GM23338 (cell line): ENCODE results near the gene IMPA2. TPM values are rescaled to one million over a fixed set of nuclear protein-coding genes. Genes with fewer than 3 reads are reported as not detected.

Experiments
- ATAC-seq: fragments of 200-7000 bp; cut with Tn5 transposase; 3 replicates; pipeline ENCODE4 v1.9.1; 2020
- DNase-seq: peaks from one replicate; pipeline ENCODE4 v3.0.0-alpha.2; 2015; ENCODE audit warnings: low spot score
- H2AFZ ChIP-seq: fragments of 200-600 bp; sonication (generic); 2 replicates; pipeline ENCODE4 v1.8.0; 2016; ENCODE audit warnings: antibody characterized with exemption, mild to moderate bottlenecking, moderate library complexity
- H3F3A ChIP-seq: fragments of 200-600 bp; sonication (generic); replicated peaks from 2 replicates; pipeline ENCODE4 v1.8.0; 2017; ENCODE audit warnings: antibody characterized with exemption, mixed run types, low read depth
- H3K27ac ChIP-seq: fragments of 200-600 bp; sonication (generic); 2 replicates; pipeline ENCODE4 v1.6.1; 2016; ENCODE audit warnings: low read depth
- H3K27me3 ChIP-seq: fragments of 200-600 bp; sonication (generic); 2 replicates; pipeline ENCODE4 v1.8.0; 2016; ENCODE audit warnings: mild to moderate bottlenecking, mixed run types, moderate library complexity; ENCODE audit not compliant: insufficient read depth
- H3K36me3 ChIP-seq: fragments of 200-600 bp; sonication (generic); 2 replicates; pipeline ENCODE4 v1.8.0; 2016; ENCODE audit warnings: mild to moderate bottlenecking; ENCODE audit not compliant: insufficient read depth
- H3K4me1 ChIP-seq: fragments of 200-600 bp; sonication (generic); 2 replicates; pipeline ENCODE4 v1.8.0; 2016; ENCODE audit warnings: mild to moderate bottlenecking, moderate library complexity; ENCODE audit not compliant: insufficient read depth
- H3K4me2 ChIP-seq: fragments of 200-600 bp; sonication (generic); 2 replicates; pipeline ENCODE4 v1.7.1; 2017; ENCODE audit warnings: mixed run types
- H3K4me3 ChIP-seq: fragments of 200-600 bp; sonication (generic); 2 replicates; pipeline ENCODE4 v1.6.1; 2016; ENCODE audit warnings: mixed run types
- H3K79me2 ChIP-seq: fragments of 200-600 bp; sonication (generic); replicated peaks from 2 replicates; pipeline ENCODE4 v1.8.0; 2017; ENCODE audit warnings: mild to moderate bottlenecking; ENCODE audit not compliant: insufficient read depth
- H3K9me2 ChIP-seq: fragments of 200-600 bp; sonication (generic); 2 replicates; pipeline ENCODE4 v1.8.0; 2017; ENCODE audit not compliant: insufficient read depth
- H4K20me1 ChIP-seq: fragments of 200-600 bp; sonication (generic); replicated peaks from 2 replicates; pipeline ENCODE4 v1.8.0; 2017; ENCODE audit warnings: mild to moderate bottlenecking; ENCODE audit not compliant: insufficient read depth
- H3K27ac Mint-ChIP-seq: 2 replicates; pipeline ENCODE4 v1.8.0; 2020; ENCODE audit warnings: inconsistent platforms, mild to moderate bottlenecking, moderate library complexity, mixed read lengths
- H3K27me3 Mint-ChIP-seq: 3 replicates; pipeline ENCODE4 v1.8.0; 2022; ENCODE audit warnings: low read depth, mild to moderate bottlenecking, moderate library complexity, mixed read lengths, inconsistent platforms; ENCODE audit not compliant: insufficient read depth, poor library complexity
- H3K36me3 Mint-ChIP-seq: 3 replicates; pipeline ENCODE4 v1.8.0; 2021; ENCODE audit warnings: low read depth, mild to moderate bottlenecking, inconsistent platforms, moderate library complexity, mixed read lengths
- H3K4me1 Mint-ChIP-seq: 3 replicates; pipeline ENCODE4 v1.8.0; 2020; ENCODE audit warnings: mild to moderate bottlenecking, inconsistent platforms, mixed read lengths
- H3K4me3 Mint-ChIP-seq: 3 replicates; pipeline ENCODE4 v1.8.0; 2021; ENCODE audit warnings: moderate library complexity, mild to moderate bottlenecking, inconsistent platforms, mixed read lengths
- H3K9me3 Mint-ChIP-seq: 3 replicates; pipeline ENCODE4 v1.8.0; 2020; ENCODE audit warnings: moderate library complexity, mild to moderate bottlenecking, inconsistent platforms, mixed read lengths
- EZH2 ChIP-seq: fragments of 200-600 bp; sonication (generic); IDR thresholded peaks from one replicate; pipeline ENCODE4 v1.8.0; 2017; ENCODE audit warnings: antibody characterized with exemption, mild to moderate bottlenecking, low read depth; ENCODE audit not compliant: unreplicated experiment
- EZH2phosphoT487 ChIP-seq: fragments of 200-600 bp; sonication (generic); IDR thresholded peaks from one replicate; pipeline ENCODE4 v1.8.1; 2018; ENCODE audit warnings: antibody characterized with exemption; ENCODE audit not compliant: unreplicated experiment
- JUNB ChIP-seq: IDR thresholded peaks from one replicate; pipeline ENCODE4 v1.6.1; 2016; ENCODE audit warnings: antibody characterized with exemption; ENCODE audit not compliant: unreplicated experiment
- NANOG ChIP-seq: IDR thresholded peaks from 2 replicates; pipeline ENCODE4 v1.6.1; 2016; ENCODE audit warnings: antibody characterized with exemption, borderline replicate concordance
- POLR2AphosphoS5 ChIP-seq: IDR thresholded peaks from 2 replicates; pipeline ENCODE4 v1.6.1; 2016; ENCODE audit warnings: antibody characterized with exemption, low read depth
- STAT1 ChIP-seq: IDR thresholded peaks from one replicate; pipeline ENCODE4 v1.6.1; 2016; ENCODE audit warnings: antibody characterized with exemption; ENCODE audit not compliant: unreplicated experiment
- ZNF114 ChIP-seq: fragments of 250-450 bp; sonication (Bioruptor Pico); IDR thresholded peaks from 2 replicates; pipeline ENCODE4 v1.5.0; 2020; ENCODE audit warnings: mild to moderate bottlenecking, moderate library complexity
- ZNF331 ChIP-seq: fragments of 250-450 bp; sonication (Bioruptor Pico); IDR thresholded peaks from 2 replicates; pipeline ENCODE4 v1.5.0; 2020; ENCODE audit warnings: low read depth, mild to moderate bottlenecking, moderate library complexity
- ZNF462 ChIP-seq: fragments of 250-450 bp; sonication (Bioruptor Pico); IDR thresholded peaks from 2 replicates; pipeline ENCODE4 v1.5.0; 2020; ENCODE audit warnings: mild to moderate bottlenecking, moderate library complexity
- polyA plus RNA-seq: library from polyadenylated mRNA; unstranded; fragments of >200 nt; fragmentation: Nextera tagmentation; extraction: Ambion mirVana; gene quantifications from 2 replicates; pipeline ENCODE4 v1.2.1, GENCODE V29; 2016
- total RNA-seq: library from RNA; depleted of rRNA; stranded (reverse); fragments of >200 nt; shearing (Covaris generic); gene quantifications from 2 replicates; pipeline ENCODE4 v1.2.3, GENCODE V29; 2014
- TF ChIP-seq, protein P1 (sequence below), 2 experiments: fragments of 200-600 bp in 1 of 2; sonication (generic) in 1 of 2; conservative IDR thresholded peaks; 2 replicates each; pipeline versions ENCODE4 v1.5.1 to v1.6.1; 2016 to 2017; ENCODE audit warnings: antibody characterized with exemption in 2 of 2, low read depth in 2 of 2, mild to moderate bottlenecking in 2 of 2, moderate library complexity in 1 of 2
- TF ChIP-seq, protein P2 (sequence below): IDR thresholded peaks from 2 replicates; pipeline ENCODE4 v1.6.1; 2016; ENCODE audit warnings: antibody characterized with exemption

IMPA2 gene
- total and polyA plus RNA-seq, 2 experiments from 2014 or later = 50.4 to 122 TPM

DNA sequence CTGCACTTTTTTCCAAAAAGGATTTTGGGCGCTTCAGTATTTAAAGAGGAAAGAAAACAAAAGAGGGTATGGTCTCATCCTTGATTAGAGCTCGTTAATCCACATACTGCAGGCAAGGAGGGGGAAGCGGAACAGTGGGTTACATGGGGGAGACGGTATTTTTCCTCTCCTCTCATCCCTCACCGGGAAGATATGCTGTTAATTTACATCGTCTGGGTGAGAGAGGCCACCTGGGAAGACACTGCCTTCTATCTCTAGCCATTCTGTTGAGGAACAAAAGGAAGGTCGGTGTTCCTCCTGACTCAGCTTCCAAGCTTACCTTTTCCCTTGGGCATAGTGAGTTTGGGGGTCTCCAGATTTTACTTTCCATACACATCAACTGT, 52.3 kb downstream of the IMPA2 start (continued):
- TF ChIP-seq STAT1 (no peak), JUNB (no peak), NANOG (no peak)
- TF ChIP-seq, protein P1, sequence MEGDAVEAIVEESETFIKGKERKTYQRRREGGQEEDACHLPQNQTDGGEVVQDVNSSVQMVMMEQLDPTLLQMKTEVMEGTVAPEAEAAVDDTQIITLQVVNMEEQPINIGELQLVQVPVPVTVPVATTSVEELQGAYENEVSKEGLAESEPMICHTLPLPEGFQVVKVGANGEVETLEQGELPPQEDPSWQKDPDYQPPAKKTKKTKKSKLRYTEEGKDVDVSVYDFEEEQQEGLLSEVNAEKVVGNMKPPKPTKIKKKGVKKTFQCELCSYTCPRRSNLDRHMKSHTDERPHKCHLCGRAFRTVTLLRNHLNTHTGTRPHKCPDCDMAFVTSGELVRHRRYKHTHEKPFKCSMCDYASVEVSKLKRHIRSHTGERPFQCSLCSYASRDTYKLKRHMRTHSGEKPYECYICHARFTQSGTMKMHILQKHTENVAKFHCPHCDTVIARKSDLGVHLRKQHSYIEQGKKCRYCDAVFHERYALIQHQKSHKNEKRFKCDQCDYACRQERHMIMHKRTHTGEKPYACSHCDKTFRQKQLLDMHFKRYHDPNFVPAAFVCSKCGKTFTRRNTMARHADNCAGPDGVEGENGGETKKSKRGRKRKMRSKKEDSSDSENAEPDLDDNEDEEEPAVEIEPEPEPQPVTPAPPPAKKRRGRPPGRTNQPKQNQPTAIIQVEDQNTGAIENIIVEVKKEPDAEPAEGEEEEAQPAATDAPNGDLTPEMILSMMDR (conservative IDR thresholded peaks at IDR 0.05; ENCODE audit: low read depth in 2 of 2) = no peak

DNA sequence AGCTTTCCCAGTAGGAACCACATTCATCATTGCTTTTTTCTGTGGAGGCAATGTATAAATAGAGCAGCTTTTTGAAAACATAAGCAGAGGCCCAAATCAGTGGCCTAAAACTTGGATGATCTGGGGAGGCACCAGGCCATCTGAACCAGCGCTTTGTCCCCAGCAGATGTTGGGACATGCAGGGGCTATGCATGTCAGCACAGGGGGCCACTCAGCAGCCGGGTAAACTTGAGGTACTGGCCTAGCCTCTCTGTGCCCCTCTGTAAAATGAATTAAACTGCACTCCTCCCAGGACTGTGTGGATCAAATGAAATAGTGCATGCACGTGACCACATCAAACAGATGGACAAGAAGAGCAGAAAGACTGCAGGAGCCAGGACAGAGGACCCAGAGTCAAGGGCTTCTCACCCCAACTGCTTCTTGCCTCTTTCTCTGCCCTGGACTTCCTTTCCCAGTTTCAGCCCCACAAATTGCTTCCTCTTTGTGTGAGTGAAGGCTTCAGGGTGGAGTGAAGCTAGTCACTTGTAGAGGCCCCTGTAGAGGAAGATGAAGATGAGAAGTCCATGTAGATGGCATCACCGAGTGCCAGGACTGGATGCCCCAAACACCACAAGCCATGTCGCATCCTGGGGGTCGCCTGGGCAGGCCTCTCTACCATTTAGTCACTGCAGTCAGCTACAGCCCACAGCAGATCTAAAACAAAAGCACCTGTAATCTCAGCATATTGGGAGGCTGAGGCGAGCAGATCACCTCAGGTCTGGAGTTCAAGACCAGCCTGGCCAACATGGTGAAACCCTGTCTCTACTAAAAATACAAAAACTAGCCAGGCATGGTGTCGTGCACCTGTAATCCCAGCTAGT, 53.2 kb downstream of the IMPA2 start:
- Histone ChIP-seq H3K79me2 (no peaks in the 10 kb centered on the region), H3F3A (no peaks in the 10 kb centered on the region), H4K20me1 (no peaks in the 10 kb centered on the region), H3K36me3 (peaks cover 22% of the 10 kb centered on the region), H3K4me2 (no peak overlapping the region), H3K4me1 (no peaks in the 10 kb centered on the region), H3K27me3 (peaks cover 18% of the 10 kb centered on the region), H3K4me3 (no peak overlapping the region), H3K9me2 (no peaks in the 10 kb centered on the region), H3K27ac (no peak overlapping the region), H2AFZ (no peak overlapping the region)
- H3K27ac Mint-ChIP-seq = peak overlapping the region; percentile 44; the same call in 1 of the 2 replicates
- H3K4me1 Mint-ChIP-seq = peaks cover 9% of the 10 kb centered on the region
- no peak for TF ChIP-seq ZNF331 (CRISPR knock-in tag)
- H3K4me3 Mint-ChIP-seq = no peak overlapping the region
- peaks cover 28% of the 10 kb centered on the region for H3K27me3 Mint-ChIP-seq
- no peak for ATAC-seq
- H3K36me3 Mint-ChIP-seq = peaks cover 40% of the 10 kb centered on the region
- DNase-seq = no peak
- H3K9me3 Mint-ChIP-seq = no peaks in the 10 kb centered on the region

GRCh38 chr18:12035481-12035880, 54.2 kb downstream of the IMPA2 start:
- H3K27me3 Mint-ChIP-seq = peaks cover 28% of the 10 kb centered on the region
- no peak for TF ChIP-seq EZH2
- no peak for TF ChIP-seq EZH2phosphoT487
- TF ChIP-seq ZNF114 (CRISPR knock-in tag) = no peak
- TF ChIP-seq ZNF462 = no peak
- TF ChIP-seq, protein P2, sequence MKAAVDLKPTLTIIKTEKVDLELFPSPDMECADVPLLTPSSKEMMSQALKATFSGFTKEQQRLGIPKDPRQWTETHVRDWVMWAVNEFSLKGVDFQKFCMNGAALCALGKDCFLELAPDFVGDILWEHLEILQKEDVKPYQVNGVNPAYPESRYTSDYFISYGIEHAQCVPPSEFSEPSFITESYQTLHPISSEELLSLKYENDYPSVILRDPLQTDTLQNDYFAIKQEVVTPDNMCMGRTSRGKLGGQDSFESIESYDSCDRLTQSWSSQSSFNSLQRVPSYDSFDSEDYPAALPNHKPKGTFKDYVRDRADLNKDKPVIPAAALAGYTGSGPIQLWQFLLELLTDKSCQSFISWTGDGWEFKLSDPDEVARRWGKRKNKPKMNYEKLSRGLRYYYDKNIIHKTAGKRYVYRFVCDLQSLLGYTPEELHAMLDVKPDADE = no peak
- TF ChIP-seq POLR2AphosphoS5 = no peak
- no peak for TF ChIP-seq JUNB
- no peak for TF ChIP-seq ZNF331 (CRISPR knock-in tag)

More at GRCh38 chr18:12035481-12035880, 54.2 kb downstream of the IMPA2 start:
- Mint-ChIP-seq H3K36me3 (peaks cover 30% of the 10 kb centered on the region), H3K4me3 (no peak overlapping the region), H3K4me1 (peaks cover 9% of the 10 kb centered on the region), H3K27ac (no peak overlapping the region; the same call in 1 of the 2 replicates), H3K9me3 (no peaks in the 10 kb centered on the region)
- Histone ChIP-seq H3K4me2 (no peak overlapping the region), H3F3A (no peaks in the 10 kb centered on the region), H3K9me2 (no peaks in the 10 kb centered on the region), H3K79me2 (no peaks in the 10 kb centered on the region), H3K27me3 (peaks cover 18% of the 10 kb centered on the region), H3K36me3 (peaks cover 15% of the 10 kb centered on the region), H3K4me1 (no peaks in the 10 kb centered on the region), H3K27ac (no peak overlapping the region), H2AFZ (no peak overlapping the region), H4K20me1 (no peaks in the 10 kb centered on the region), H3K4me3 (no peak overlapping the region)
- DNase-seq = no peak
- no peak for ATAC-seq
